Esophagus muscularis mucosa (tissue), 4 donors: ENCODE data around the gene MRGPRX3. TPM values are rescaled to one million over a fixed set of nuclear protein-coding genes. Genes with fewer than 3 reads are reported as not detected.

Experiments used
- DNase-seq: peaks from one replicate; pipeline ENCODE4 v3.0.0-alpha.2; 2017; ENCODE audit errors: extremely low spot score
- H3K27ac ChIP-seq, 4 donors: fragments of 200-600 bp; sonication (generic); replicated peaks in 1 of 4; 1 replicate in 3 of 4; 2 replicates in 1 of 4; pipeline ENCODE4 v1.5.1; 2016 to 2019; ENCODE audit warnings: mild to moderate bottlenecking in 1 of 4
- H3K27me3 ChIP-seq, 4 donors: fragments of 200-600 bp; sonication (generic); one replicate each; pipeline versions ENCODE4 v1.5.1 to v1.6.0; 2016 to 2019
- H3K36me3 ChIP-seq, 4 donors: fragments of 200-600 bp; sonication (generic); one replicate each; pipeline ENCODE4 v1.5.1; 2016 to 2019
- H3K4me1 ChIP-seq, 4 donors: fragments of 200-600 bp; sonication (generic); one replicate each; pipeline ENCODE4 v1.5.1; 2016 to 2019
- H3K4me3 ChIP-seq, 4 donors: fragments of 200-600 bp; sonication (generic); 1 replicate in 2 of 4; 2 replicates in 2 of 4; pipeline ENCODE4 v1.5.1; 2016 to 2019; ENCODE audit warnings: mild to moderate bottlenecking in 4 of 4, moderate library complexity in 1 of 4
- H3K9me3 ChIP-seq, 4 donors: fragments of 200-600 bp; sonication (generic); 1 replicate in 3 of 4; 2 replicates in 1 of 4; pipeline ENCODE4 v1.5.1; 2016 to 2019
- EP300 ChIP-seq: sonication (generic); formaldehyde crosslinking; IDR thresholded peaks from one replicate; pipeline ENCODE4 v1.6.1; 2017; ENCODE audit warnings: antibody characterized with exemption
- POLR2A ChIP-seq: fragments of 450-650 bp; IDR thresholded peaks from one replicate; pipeline ENCODE4 v1.6.1; 2017; ENCODE audit warnings: antibody characterized with exemption, moderate library complexity, mild to moderate bottlenecking, low read depth
- POLR2AphosphoS5 ChIP-seq, 2 donors: sonication (generic); formaldehyde crosslinking; IDR thresholded peaks; one replicate each; pipeline ENCODE4 v1.6.1; 2017; ENCODE audit warnings: antibody characterized with exemption in 2 of 2
- WGBS: methylation state at CpG from one replicate; pipeline ENCODE4 v1.1.5; 2018; 5-methylcytosine and 5-hydroxymethylcytosine counted together
- intact Hi-C: fragments of 100-400 bp; cut with DNase I; formaldehyde crosslinking; loops from one replicate; pipeline ENCODE4 v1.15.1; 2023
- small RNA-seq, 3 donors: library from RNA; depleted of rRNA; stranded (forward); fragments of <200 nt; gene quantifications; one replicate each; pipeline ENCODE3, GENCODE V24; 2016
- total RNA-seq, 4 donors: library from RNA; depleted of rRNA; stranded (reverse); fragments of >200 nt; gene quantifications; one replicate each; pipeline versions ENCODE4 v1.1.0 to v1.2.1, GENCODE V29; 2016
- TF ChIP-seq, protein P1 (sequence below), 3 experiments: fragments of 200-600 bp in 2 of 3; fragments of 450-650 bp in 1 of 3; sonication (generic) in 2 of 3; IDR thresholded peaks; one replicate each; pipeline ENCODE4 v1.5.1; 2017 to 2019; ENCODE audit warnings: antibody characterized with exemption in 3 of 3, mild to moderate bottlenecking in 2 of 3, moderate library complexity in 1 of 3

MRGPRX3 gene
- total RNA-seq, 4 donors from 2014 or later = not detected

DNA sequence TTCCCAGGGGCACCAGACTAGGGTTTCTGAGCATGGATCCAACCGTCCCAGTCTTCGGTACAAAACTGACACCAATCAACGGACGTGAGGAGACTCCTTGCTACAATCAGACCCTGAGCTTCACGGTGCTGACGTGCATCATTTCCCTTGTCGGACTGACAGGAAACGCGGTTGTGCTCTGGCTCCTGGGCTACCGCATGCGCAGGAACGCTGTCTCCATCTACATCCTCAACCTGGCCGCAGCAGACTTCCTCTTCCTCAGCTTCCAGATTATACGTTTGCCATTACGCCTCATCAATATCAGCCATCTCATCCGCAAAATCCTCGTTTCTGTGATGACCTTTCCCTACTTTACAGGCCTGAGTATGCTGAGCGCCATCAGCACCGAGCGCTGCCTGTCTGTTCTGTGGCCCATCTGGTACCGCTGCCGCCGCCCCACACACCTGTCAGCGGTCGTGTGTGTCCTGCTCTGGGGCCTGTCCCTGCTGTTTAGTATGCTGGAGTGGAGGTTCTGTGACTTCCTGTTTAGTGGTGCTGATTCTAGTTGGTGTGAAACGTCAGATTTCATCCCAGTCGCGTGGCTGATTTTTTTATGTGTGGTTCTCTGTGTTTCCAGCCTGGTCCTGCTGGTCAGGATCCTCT lies 41.0 kb downstream of the MRGPRX3 start:
- Histone ChIP-seq H3K36me3 (no peaks in the 10 kb centered on the region), H3K27me3 (peaks cover 0 to 8% (median 0%) of the 10 kb centered on the region in 4 donors), H3K9me3 (no peaks in the 10 kb centered on the region), H3K27ac (no peak overlapping the region), H3K4me1 (no peaks in the 10 kb centered on the region), H3K4me3 (no peak overlapping the region)
- no peak for DNase-seq
- intact Hi-C loops = no loop called here
- WGBS = 88% methylated on average over 28 of the region's 28 CpGs
- TF ChIP-seq EP300 (no peak), POLR2A (no peak), POLR2AphosphoS5 (IDR thresholded peaks at IDR 0.05) (no peak)
- TF ChIP-seq, protein P1, sequence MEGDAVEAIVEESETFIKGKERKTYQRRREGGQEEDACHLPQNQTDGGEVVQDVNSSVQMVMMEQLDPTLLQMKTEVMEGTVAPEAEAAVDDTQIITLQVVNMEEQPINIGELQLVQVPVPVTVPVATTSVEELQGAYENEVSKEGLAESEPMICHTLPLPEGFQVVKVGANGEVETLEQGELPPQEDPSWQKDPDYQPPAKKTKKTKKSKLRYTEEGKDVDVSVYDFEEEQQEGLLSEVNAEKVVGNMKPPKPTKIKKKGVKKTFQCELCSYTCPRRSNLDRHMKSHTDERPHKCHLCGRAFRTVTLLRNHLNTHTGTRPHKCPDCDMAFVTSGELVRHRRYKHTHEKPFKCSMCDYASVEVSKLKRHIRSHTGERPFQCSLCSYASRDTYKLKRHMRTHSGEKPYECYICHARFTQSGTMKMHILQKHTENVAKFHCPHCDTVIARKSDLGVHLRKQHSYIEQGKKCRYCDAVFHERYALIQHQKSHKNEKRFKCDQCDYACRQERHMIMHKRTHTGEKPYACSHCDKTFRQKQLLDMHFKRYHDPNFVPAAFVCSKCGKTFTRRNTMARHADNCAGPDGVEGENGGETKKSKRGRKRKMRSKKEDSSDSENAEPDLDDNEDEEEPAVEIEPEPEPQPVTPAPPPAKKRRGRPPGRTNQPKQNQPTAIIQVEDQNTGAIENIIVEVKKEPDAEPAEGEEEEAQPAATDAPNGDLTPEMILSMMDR (IDR thresholded peaks at IDR 0.05) = no peak

Small RNAs within 50 kb of the gene (small RNA-seq; reads per million reads assigned to genes)
- 0 reads per million in 3 donors for gene HIGD1AP5

Other genes starting within 250 kb of the MRGPRX3 start
- 10 to 100 TPM; 32.0 to 50.2 (median 37.6) TPM for gene SERGEF, start 119.5 kb upstream of the MRGPRX3 start, total RNA-seq
- under 1 TPM in 3 of 4 donors, not detected in 1; 0.06 to 0.42 (median 0.17) TPM for gene TPH1, start 86.3 kb upstream of the MRGPRX3 start, total RNA-seq
- 10 to 100 TPM; 10.3 to 19.1 (median 11.1) TPM for gene SAAL1, start 26.5 kb upstream of the MRGPRX3 start, total RNA-seq
- not detected for gene MRGPRX4, start 40.3 kb downstream of the MRGPRX3 start, total RNA-seq
- not detected for gene SAA4, start 104.2 kb downstream of the MRGPRX3 start, total RNA-seq
- under 1 TPM in 1 of 4 donors, not detected in 3; 0.34 TPM for gene SAA2, start 116.1 kb downstream of the MRGPRX3 start, total RNA-seq
- gene SAA1, start 133.7 kb downstream of the MRGPRX3 start, total RNA-seq = 1 to 10 TPM in 3 of 4 donors, under 1 TPM in 1; 0.75 to 3.3 (median 1.2) TPM
- 10 to 100 TPM; 17.0 to 24.5 (median 18.6) TPM for gene HPS5, start 189.6 kb downstream of the MRGPRX3 start, total RNA-seq
- gene GTF2H1, start 190.0 kb downstream of the MRGPRX3 start, total RNA-seq = 10 to 100 TPM; 40.3 to 56.7 (median 48.3) TPM